GM21360 (cell line): ENCODE measurements around the gene ZBED2.

Experiments
- ATAC-seq: cut with Tn5 transposase; IDR thresholded peaks from one replicate; pipeline ENCODE4 v1.9.1; 2021; ENCODE audit warnings: mild to moderate bottlenecking, moderate library complexity; ENCODE audit not compliant: unreplicated experiment

Gene ZBED2

DNA sequence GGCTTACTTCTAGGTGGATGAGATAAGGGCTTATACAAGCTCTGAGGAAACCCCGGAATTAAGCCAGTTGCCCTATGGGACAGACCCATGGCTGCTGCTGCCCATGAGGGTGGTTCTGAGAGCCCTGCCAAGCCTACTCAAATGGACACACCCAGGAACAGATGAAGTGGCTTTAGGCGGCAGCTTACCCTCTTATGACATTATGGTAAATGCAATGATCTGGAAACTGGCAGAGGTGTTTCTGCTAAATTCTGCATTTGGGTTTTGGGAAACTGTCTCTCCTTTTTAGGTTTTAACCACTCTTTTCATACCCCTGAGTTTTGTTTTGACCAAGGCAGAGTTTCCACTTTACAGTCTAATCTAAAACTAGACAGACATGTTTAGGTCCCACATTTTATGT, 9.0 kb upstream of the ZBED2 start:
- no peak for ATAC-seq

- no peak for ATAC-seq
These were observed 8.5 kb upstream of the ZBED2 start for GRCh38 chr3:111603679-111604078.

DNA sequence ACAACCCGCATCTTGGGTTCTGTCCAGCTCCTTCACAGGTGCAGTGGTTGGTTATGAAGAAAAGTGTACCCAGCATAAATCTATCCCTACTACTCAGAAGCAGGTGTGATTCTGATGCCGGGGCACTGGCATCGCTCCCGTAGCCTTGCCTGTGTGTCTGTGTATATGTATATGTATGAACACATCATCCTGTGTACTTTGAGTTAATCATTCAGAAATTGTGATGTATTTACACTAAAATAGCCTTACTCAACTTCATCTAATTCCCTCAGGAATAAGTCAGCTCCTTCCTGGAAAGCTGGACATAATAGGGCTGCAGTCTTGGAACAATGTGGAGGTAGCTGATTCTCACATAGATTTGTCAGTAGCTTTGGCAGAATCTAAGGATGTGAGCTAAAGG, 6.7 kb upstream of the ZBED2 start:
- ATAC-seq, result no peak

DNA sequence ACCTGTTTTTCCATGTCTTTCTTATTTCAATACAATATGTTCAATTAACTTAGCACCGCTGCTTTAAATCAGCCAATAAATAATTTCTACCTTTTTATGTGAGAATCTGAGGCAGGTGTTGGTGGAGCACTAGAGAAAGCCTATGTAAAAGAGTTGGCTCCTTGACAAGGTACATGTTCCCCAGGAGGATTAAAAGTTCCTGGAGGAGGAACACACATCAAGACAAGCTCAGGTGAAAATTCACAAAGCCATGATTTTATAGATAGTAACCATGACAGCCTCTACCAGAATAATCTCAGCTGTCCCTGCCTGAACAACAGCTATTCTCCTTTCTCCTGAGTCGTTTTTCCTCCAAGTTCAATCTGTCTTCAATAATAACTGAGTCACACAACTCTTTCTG, 3.4 kb upstream of the ZBED2 start:
- no peak for ATAC-seq

- no peak for ATAC-seq
These were observed 3.0 kb upstream of the ZBED2 start for GRCh38 chr3:111598139-111598538.

DNA sequence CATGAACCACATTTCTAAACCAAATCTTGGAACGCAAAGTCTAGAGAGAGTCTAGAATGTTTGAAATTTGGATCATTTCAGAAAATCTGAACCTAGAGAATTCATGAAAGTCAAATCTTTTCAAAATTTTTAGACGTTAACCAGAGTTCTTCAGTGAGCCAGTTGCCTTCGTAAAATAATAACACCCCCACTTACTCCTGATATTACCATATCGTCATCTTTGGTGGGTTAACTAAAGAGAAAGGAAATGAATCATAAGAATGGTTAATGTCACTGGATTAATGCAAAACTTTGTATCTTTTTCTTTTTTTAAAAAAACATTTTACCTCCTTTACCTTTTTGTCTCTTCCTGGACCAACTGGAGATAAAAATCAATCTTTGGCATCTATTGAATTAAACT, 1.2 kb upstream of the ZBED2 start:
- no peak for ATAC-seq

DNA sequence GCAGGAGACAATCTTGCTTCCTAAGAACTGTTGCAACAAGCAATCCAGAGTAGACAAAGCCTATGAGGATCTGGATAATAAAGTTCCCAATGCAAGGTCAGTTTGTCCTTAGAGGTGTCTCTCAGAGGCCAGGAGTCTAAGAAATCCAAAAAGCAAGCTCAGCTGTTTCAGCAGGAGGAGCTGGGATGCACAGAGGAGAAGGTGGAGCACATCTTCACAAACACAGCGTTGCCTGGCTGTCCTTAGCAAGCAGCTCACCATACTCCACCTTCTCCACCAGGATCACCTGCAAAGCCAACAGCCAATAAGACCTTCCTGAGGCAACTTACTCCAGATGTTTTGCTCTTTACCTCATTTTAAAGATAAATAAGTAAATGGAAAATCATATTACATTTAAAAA, 365 bp downstream of the ZBED2 start:
- no peak for ATAC-seq

- ATAC-seq, result peak; percentile 70
These were observed 941 bp downstream of the ZBED2 start for GRCh38 chr3:111594205-111594604.

- ATAC-seq, result no peak
These were observed 1.5 kb downstream of the ZBED2 start for GRCh38 chr3:111593666-111594065.

DNA sequence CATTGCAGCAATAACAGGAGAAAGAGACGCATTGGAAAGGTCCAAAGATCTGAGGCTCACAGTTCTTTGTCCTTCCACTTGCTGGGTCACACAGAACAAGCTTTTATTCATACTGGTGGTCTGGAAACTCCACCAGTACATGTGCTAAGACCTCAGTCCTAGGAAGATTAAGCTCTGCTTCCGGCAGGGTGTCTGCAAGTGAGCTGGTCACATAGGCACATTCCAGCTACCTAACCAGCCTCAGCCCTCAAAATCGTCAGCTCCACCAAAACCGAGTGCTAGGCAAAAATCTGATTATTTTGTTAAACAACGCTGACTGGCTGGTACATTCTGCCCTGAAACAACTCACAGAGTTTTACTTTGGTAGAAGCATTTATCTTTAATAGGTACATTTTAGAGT, 2.2 kb downstream of the ZBED2 start:
- ATAC-seq, result no peak

- ATAC-seq, result no peak
These were observed 3.0 kb downstream of the ZBED2 start for GRCh38 chr3:111592143-111592542.

- no peak for ATAC-seq
These were observed 3.6 kb downstream of the ZBED2 start for GRCh38 chr3:111591555-111591954.

DNA sequence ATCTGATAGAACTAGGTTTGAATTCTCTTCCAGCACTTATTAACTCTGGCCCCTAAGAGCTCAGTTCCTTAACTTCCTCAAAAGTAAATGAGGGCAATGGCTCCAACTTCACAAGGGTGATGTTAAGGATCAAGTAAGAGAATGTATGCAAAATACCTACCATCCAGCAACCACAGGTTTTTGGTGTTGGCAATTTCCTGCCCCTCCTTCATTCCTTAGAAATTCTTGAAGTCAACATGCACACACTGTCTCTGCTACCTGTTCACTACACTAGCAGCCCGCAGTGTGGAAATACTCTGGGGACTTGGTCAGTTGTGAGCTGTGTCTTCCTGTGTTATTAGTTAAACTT, 5.0 kb downstream of the ZBED2 start:
- no peak for ATAC-seq

- ATAC-seq, result no peak
These were observed 5.6 kb downstream of the ZBED2 start for GRCh38 chr3:111589303-111590142.

DNA sequence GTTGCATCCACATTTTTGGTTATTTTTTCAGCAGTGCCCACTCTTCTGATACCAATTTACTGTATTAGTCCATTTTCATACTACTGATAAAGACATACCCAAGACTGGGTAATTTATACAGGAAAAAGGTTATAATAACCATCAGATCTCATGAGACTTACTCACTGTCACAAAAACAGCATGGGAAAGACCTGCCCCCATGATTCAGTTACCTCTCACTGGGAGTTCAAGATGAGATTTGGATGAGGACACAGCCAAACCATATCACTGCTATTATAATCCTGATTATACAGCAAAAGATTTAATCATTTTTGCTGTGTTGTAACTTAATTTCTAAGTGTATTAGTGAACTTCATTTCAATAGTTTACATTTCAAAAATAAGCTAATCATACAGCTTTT, 6.6 kb downstream of the ZBED2 start:
- no peak for ATAC-seq

- ATAC-seq, result no peak
These were observed 9.9 kb downstream of the ZBED2 start for GRCh38 chr3:111585217-111585616.

GRCh38 chr3:111584744-111585143, 10.4 kb downstream of the ZBED2 start:
- no peak for ATAC-seq

- no peak for ATAC-seq
These were observed 13.0 kb downstream of the ZBED2 start for GRCh38 chr3:111582120-111582474.

DNA sequence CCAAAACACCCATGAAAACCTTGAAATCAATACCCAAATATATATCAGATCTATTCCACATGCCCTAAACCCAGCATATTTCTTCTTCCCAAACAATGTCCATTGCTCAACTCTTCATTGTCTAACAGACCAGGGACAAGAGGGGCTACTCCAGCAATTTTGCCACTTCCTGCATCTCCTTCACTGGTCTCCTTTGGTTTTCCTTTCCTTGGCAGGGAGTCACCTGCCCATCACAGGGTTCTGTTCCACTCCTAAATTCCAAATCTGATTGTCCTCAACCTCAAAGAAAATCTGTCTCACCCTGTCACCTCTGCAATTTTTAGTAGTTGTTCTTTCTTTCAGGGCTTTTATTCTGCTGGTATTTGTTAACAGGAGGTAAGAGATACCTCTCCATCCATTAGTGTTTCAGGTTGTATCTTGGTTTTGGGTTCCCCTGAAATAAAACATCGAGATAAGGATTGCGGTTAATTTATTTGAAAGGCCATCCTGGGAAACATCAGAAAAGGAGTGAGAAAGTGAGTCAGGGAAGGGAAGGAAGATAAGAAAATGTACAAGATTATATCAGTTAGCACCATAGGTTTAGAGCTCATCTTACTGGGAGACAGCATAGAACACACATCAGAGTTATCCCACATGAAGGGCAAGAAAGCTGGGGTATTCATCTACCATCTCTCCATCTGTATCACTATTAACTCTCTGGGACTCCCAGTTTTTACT, 13.6 kb downstream of the ZBED2 start:
- ATAC-seq, result no peak

GRCh38 chr3:111579495-111579894, 15.7 kb downstream of the ZBED2 start:
- no peak for ATAC-seq

DNA sequence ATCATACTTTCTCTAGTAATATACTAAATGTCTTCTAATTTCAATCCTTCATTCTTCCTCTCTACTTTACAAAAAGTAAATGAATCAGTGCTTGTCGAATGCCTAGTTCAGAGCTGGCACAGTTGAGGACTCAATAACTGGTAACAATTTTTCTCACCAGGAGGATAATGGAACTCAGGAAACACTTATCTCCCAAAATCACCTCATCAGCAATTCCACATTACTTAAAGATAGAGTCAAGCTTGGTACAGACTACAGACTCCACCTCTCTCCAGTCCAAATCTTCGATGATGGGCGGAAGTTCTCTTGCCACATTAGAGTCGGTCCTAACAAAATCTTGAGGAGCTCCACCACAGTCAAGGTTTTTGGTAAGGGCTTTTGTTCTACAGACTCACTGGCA, 16.3 kb downstream of the ZBED2 start:
- no peak for ATAC-seq

- peak; percentile 98 for ATAC-seq
These were observed 17.1 kb downstream of the ZBED2 start for GRCh38 chr3:111577798-111578685.
